GM12801 (cell line): ENCODE data around the gene TRPT1.

Experiments used
- TF ChIP-seq, protein P1 (sequence below): IDR thresholded peaks from one replicate; pipeline ENCODE4 v1.5.1; 2011; ENCODE audit warnings: control low read depth; ENCODE audit not compliant: insufficient read length; ENCODE audit errors: extremely low read depth

TRPT1 gene

GRCh38 chr11:64229090-64229743, 3.2 kb upstream of the TRPT1 start:
- TF ChIP-seq, protein P1, sequence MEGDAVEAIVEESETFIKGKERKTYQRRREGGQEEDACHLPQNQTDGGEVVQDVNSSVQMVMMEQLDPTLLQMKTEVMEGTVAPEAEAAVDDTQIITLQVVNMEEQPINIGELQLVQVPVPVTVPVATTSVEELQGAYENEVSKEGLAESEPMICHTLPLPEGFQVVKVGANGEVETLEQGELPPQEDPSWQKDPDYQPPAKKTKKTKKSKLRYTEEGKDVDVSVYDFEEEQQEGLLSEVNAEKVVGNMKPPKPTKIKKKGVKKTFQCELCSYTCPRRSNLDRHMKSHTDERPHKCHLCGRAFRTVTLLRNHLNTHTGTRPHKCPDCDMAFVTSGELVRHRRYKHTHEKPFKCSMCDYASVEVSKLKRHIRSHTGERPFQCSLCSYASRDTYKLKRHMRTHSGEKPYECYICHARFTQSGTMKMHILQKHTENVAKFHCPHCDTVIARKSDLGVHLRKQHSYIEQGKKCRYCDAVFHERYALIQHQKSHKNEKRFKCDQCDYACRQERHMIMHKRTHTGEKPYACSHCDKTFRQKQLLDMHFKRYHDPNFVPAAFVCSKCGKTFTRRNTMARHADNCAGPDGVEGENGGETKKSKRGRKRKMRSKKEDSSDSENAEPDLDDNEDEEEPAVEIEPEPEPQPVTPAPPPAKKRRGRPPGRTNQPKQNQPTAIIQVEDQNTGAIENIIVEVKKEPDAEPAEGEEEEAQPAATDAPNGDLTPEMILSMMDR = no peak

DNA sequence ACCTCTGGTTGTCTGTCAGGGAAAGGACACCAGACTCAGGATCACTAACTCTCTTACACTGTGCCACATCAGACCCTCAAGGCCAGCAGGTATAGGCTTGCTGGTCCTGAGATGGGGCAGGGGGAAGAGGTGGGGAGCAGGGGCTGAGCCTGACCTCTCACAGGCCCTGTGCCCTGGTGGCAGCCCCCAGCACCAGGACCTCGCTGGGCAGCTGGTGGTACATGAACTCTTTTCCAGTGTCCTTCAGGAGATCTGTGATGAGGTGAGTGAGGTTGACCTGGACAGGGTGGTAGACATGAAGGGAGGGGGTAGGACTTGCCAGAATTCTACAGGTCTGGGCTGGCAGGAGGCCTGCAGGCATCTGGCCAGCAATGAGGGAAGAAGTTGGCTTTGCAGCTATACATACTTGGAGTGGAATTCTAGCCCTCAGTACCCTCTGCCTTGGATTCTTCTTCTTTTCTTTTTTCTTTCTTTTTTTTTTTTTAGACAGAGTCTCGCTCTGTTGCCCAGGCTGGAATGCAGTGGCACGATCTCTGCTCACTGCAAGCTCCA, 1.5 kb upstream of the TRPT1 start:
- TF ChIP-seq, protein P1 = no peak

- TF ChIP-seq, protein P1 = no peak
Observed at GRCh38 chr11:64226507-64227051, 593 bp upstream of the TRPT1 start.

GRCh38 chr11:64224891-64225607, 937 bp downstream of the TRPT1 start:
- TF ChIP-seq, protein P1 = no peak

DNA sequence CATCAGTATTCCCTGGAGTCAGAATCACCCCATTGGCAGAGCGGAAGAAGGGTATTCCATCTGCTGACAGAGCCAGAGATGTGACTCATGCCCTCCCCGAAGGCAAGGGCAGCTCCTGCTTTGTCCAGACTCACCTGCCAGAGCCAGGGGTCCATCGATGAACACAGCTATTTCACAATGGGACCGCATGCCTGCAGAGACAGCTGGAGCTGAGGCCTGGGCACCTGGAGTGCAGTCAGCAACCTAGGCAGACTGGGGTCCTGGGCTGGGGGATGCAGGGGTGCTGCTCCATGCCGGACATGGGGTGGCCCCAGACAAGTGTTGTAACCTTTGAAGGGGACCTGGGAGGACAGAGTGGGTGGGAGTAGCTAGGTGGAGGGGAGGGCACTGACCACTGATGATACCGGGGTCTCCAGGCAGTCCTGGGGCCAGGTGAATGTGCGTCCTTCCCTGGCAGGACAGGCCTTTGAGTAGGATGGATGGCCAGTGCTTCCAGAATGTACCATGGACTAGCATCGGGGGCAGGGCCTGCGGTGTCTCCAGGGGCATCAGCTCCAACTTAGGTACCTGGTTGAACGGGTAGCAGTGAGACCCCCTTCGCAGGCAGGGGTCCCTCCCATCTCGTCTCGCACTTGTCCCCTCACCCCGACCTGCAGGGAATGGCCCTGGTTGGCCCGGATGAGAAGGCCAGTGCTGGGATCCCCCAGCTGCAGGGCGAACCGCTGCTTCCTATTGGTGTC, 1.7 kb downstream of the TRPT1 start:
- TF ChIP-seq, protein P1 = no peak

DNA sequence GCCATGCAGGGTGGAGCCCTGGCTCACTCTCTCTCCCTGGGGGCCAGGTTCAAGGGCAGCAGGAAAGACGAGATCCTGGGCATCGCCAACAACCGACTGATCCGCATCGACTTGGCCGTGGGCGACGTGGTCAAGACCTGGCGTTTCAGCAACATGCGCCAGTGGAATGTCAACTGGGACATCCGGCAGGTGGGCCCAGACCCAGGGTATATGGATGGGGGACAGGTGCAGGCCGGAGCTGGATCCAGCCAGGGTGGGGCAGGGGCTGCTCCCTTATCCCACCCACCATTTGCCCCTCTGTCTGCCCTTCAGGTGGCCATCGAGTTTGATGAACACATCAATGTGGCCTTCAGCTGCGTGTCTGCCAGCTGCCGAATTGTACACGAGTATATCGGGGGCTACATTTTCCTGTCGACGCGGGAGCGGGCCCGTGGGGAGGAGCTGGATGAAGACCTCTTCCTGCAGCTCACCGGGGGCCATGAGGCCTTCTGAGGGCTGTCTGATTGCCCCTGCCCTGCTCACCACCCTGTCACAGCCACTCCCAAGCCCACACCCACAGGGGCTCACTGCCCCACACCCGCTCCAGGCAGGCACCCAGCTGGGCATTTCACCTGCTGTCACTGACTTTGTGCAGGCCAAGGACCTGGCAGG, 2.9 kb downstream of the TRPT1 start:
- TF ChIP-seq, protein P1 = no peak
